AG04449 (cell line): ENCODE results near the gene HBEGF.

Experiments
- CTCF ChIA-PET: fragments of 350-600 bp; formaldehyde crosslinking; extraction: SDS; loops from one replicate; lab custom pipeline; 2021; ENCODE audit warnings: antibody characterized with exemption; lab: Yijun Ruan, JAX
- POLR2A ChIA-PET: fragments of 400-600, 350-600 bp; formaldehyde crosslinking; extraction: SDS; loops from one replicate; lab custom pipeline; 2020; ENCODE audit warnings: antibody characterized with exemption, inconsistent platforms; lab: Yijun Ruan, JAX
- DNase-seq: peaks from one replicate; pipeline ENCODE4 v3.0.0-alpha.2; 2010; ENCODE audit warnings: low read depth, low spot score
- H3K4me3 ChIP-seq: 2 replicates; pipeline ENCODE4 v1.5.1; 2011; ENCODE audit warnings: low read depth, mild to moderate bottlenecking, control low read depth, low read length
- TF ChIP-seq, protein P1 (sequence below): IDR thresholded peaks from one replicate; pipeline ENCODE4 v1.5.1; 2011; ENCODE audit warnings: mild to moderate bottlenecking, moderate library complexity, low read length, control low read depth, inconsistent platforms; ENCODE audit not compliant: insufficient read depth; ENCODE audit errors: missing control alignments

HBEGF gene

DNA sequence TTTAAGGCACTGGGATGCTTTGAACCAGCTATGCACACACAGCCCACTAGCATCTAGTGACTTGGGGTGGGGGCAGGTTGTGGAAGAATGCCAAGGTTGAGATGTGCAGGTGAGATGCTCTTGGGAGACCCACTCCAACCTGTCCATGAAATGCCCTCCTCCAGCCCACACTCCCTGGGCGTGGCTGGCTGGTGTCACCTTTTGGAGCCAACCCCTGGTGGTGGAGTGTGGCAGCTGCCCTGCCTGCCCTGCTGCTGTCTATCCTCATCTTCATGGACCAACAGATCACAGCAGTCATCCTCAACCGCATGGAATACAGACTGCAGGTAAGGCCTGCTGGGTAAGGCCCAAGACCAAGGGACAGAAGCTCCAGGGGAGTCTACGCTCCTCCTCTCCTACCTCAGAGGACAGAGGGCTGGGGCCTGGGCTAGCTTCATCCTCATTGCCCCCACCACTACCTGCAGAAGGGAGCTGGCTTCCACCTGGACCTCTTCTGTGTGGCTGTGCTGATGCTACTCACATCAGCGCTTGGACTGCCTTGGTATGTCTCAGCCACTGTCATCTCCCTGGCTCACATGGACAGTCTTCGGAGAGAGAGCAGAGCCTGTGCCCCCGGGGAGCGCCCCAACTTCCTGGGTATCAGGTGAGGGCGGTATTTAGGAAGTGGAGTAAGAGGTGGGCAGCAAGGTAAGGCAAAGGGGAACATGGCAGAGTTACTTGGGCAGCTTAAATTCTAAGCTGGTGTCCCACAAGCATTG, 21.0 kb upstream of the HBEGF start:
- H3K4me3 ChIP-seq, result no peak overlapping the region
- TF ChIP-seq, protein P1, sequence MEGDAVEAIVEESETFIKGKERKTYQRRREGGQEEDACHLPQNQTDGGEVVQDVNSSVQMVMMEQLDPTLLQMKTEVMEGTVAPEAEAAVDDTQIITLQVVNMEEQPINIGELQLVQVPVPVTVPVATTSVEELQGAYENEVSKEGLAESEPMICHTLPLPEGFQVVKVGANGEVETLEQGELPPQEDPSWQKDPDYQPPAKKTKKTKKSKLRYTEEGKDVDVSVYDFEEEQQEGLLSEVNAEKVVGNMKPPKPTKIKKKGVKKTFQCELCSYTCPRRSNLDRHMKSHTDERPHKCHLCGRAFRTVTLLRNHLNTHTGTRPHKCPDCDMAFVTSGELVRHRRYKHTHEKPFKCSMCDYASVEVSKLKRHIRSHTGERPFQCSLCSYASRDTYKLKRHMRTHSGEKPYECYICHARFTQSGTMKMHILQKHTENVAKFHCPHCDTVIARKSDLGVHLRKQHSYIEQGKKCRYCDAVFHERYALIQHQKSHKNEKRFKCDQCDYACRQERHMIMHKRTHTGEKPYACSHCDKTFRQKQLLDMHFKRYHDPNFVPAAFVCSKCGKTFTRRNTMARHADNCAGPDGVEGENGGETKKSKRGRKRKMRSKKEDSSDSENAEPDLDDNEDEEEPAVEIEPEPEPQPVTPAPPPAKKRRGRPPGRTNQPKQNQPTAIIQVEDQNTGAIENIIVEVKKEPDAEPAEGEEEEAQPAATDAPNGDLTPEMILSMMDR, result no peak
- CTCF ChIA-PET, result interaction anchor here (0.9 to 12.9 kb wide), 8 partner anchors 9 to 352 kb away, joined by 3 to 542 read pairs (median 8); no protein-coding TSS in a partner anchor
- no peak for DNase-seq
- POLR2A ChIA-PET, result no interaction called here

- TF ChIP-seq, protein P1, result no peak
- ChIA-PET CTCF (interaction anchor here (0.9 to 12.9 kb wide), 10 partner anchors 8 to 353 kb away, joined by 3 to 542 read pairs (median 8); partner anchors contain the start of gene HBEGF), POLR2A (no interaction called here)
- no peak overlapping the region for H3K4me3 ChIP-seq
- DNase-seq, result no peak
Observed at GRCh38 chr5:140366589-140367255, 20.3 kb upstream of the HBEGF start.

GRCh38 chr5:140365941-140366340, 19.5 kb upstream of the HBEGF start:
- TF ChIP-seq, protein P1, result no peak
- H3K4me3 ChIP-seq, result no peak overlapping the region
- CTCF ChIA-PET, result interaction anchor here (1.0 to 12.9 kb wide), 11 partner anchors 7 to 354 kb away, joined by 3 to 542 read pairs (median 8); partner anchors contain the start of gene HBEGF
- DNase-seq, result no peak
- POLR2A ChIA-PET, result no interaction called here

- no peak overlapping the region for H3K4me3 ChIP-seq
- no peak for DNase-seq
- POLR2A ChIA-PET, result no interaction called here
- TF ChIP-seq, protein P1, result no peak
- CTCF ChIA-PET, result interaction anchor here (1.0 to 12.9 kb wide), 10 partner anchors 8 to 354 kb away, joined by 3 to 542 read pairs (median 13); partner anchors contain the start of gene HBEGF
Observed at GRCh38 chr5:140365282-140365681, 18.9 kb upstream of the HBEGF start.

DNA sequence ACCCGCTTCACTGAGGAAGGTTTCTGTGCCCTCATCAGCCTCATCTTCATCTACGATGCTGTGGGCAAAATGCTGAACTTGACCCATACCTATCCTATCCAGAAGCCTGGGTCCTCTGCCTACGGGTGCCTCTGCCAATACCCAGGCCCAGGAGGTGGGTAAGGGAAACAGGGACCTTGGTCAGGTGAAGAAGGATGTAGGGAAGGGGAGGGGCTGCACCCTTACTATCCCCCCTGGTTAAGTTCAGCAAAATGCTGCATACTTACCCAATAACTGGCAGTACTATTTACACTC, 18.0 kb upstream of the HBEGF start:
- ChIA-PET CTCF (interaction anchor here (1.2 to 12.9 kb wide), 12 partner anchors 9 to 361 kb away, joined by 4 to 542 read pairs (median 12); partner anchors contain the start of genes CD14 and HBEGF), POLR2A (no interaction called here)
- no peak for DNase-seq
- no peak overlapping the region for H3K4me3 ChIP-seq
- TF ChIP-seq, protein P1, result no peak
